IPS DF 6.9 (cell line): ENCODE measurements around the gene LCN2.
"Not testable (repeated sequence)": the region's sequence is repeated elsewhere in the genome, so short reads cannot be mapped to it uniquely, and the experiment has no call there.

Experiments
- DNase-seq: peaks from one replicate; pipeline ENCODE4 v3.0.0-alpha.2; 2013; ENCODE audit warnings: low read depth, low spot score
- H3K27ac ChIP-seq: one replicate; pipeline ENCODE4 v1.5.1; 2013; ENCODE audit warnings: low read length, control low read depth
- H3K27me3 ChIP-seq: 2 replicates; pipeline ENCODE4 v1.6.1; 2013; ENCODE audit warnings: mild to moderate bottlenecking, low read length; ENCODE audit not compliant: control insufficient read depth, insufficient read depth
- H3K36me3 ChIP-seq: 2 replicates; pipeline ENCODE4 v1.6.1; 2013; ENCODE audit warnings: low read length; ENCODE audit not compliant: control insufficient read depth, insufficient read depth
- H3K4me1 ChIP-seq: 2 replicates; pipeline ENCODE4 v1.6.1; 2013; ENCODE audit warnings: low read length; ENCODE audit not compliant: control insufficient read depth, insufficient read depth
- H3K4me3 ChIP-seq: 2 replicates; pipeline ENCODE4 v1.5.1; 2013; ENCODE audit warnings: mild to moderate bottlenecking, low read length
- H3K9me3 ChIP-seq: 2 replicates; pipeline ENCODE4 v1.6.1; 2013; ENCODE audit warnings: low read length, inconsistent platforms; ENCODE audit not compliant: control insufficient read depth, insufficient read depth
- WGBS: extraction: QIAGEN DNeasy Blood & Tissue Kit; methylation state at CpG from one replicate; pipeline ENCODE4 v1.1.7; 2013; ENCODE audit warnings: mixed read lengths, missing lambda C conversion rate; ENCODE audit not compliant: insufficient read length, insufficient coverage; 5-methylcytosine and 5-hydroxymethylcytosine counted together

Gene LCN2

GRCh38 chr9:128129976-128130590 lies 19.2 kb upstream of the LCN2 start:
- WGBS = no CpG with 5 or more reads among the region's 12 CpGs
- not testable (repeated sequence) for DNase-seq, H3K4me1 ChIP-seq, H3K36me3 ChIP-seq, H3K4me3 ChIP-seq, H3K27ac ChIP-seq, H3K9me3 ChIP-seq, H3K27me3 ChIP-seq

- no CpG with 5 or more reads among the region's 7 CpGs for WGBS
- not testable (repeated sequence) for H3K36me3 ChIP-seq, H3K27ac ChIP-seq, DNase-seq, H3K4me3 ChIP-seq, H3K4me1 ChIP-seq, H3K27me3 ChIP-seq, H3K9me3 ChIP-seq
Measured at GRCh38 chr9:128130651-128131050, 18.6 kb upstream of the LCN2 start.

GRCh38 chr9:128131346-128131745 lies 17.9 kb upstream of the LCN2 start:
- not testable (repeated sequence) for H3K36me3 ChIP-seq, H3K4me3 ChIP-seq, H3K27ac ChIP-seq, H3K9me3 ChIP-seq, DNase-seq, H3K27me3 ChIP-seq, H3K4me1 ChIP-seq
- WGBS = no CpG with 5 or more reads among the region's 8 CpGs

GRCh38 chr9:128132139-128132538 lies 17.1 kb upstream of the LCN2 start:
- not testable (repeated sequence) for DNase-seq, H3K27ac ChIP-seq, H3K4me3 ChIP-seq, H3K4me1 ChIP-seq, H3K27me3 ChIP-seq, H3K9me3 ChIP-seq, H3K36me3 ChIP-seq
- WGBS = no CpG with 5 or more reads among the region's 8 CpGs

GRCh38 chr9:128135561-128135960 lies 13.7 kb upstream of the LCN2 start:
- H3K27me3 ChIP-seq, H3K27ac ChIP-seq, H3K9me3 ChIP-seq, H3K36me3 ChIP-seq, H3K4me1 ChIP-seq, H3K4me3 ChIP-seq, DNase-seq: not testable (repeated sequence)
- no CpG with 5 or more reads among the region's 8 CpGs for WGBS

- H3K27me3 ChIP-seq = no peaks in the 10 kb centered on the region
- H3K27ac ChIP-seq = no peak overlapping the region
- H3K9me3 ChIP-seq = no peaks in the 10 kb centered on the region
- no peaks in the 10 kb centered on the region for H3K4me1 ChIP-seq
- no CpG with 5 or more reads among the region's 18 CpGs for WGBS
- no peak overlapping the region for H3K4me3 ChIP-seq
- DNase-seq = no peak
- H3K36me3 ChIP-seq = no peaks in the 10 kb centered on the region
Measured at GRCh38 chr9:128136816-128137793, 12.1 kb upstream of the LCN2 start.

- Histone ChIP-seq H3K9me3 (no peaks in the 10 kb centered on the region), H3K4me3 (no peak overlapping the region), H3K4me1 (no peaks in the 10 kb centered on the region), H3K36me3 (no peaks in the 10 kb centered on the region), H3K27ac (no peak overlapping the region), H3K27me3 (no peaks in the 10 kb centered on the region)
- WGBS = no CpG with 5 or more reads among the region's 3 CpGs
- DNase-seq = no peak
Measured at GRCh38 chr9:128138001-128138400, 11.3 kb upstream of the LCN2 start.

GRCh38 chr9:128139621-128140020 lies 9.6 kb upstream of the LCN2 start:
- no peak for DNase-seq

GRCh38 chr9:128141604-128142003 lies 7.6 kb upstream of the LCN2 start:
- no peak for DNase-seq
- Histone ChIP-seq H3K27ac (no peak overlapping the region), H3K36me3 (no peaks in the 10 kb centered on the region), H3K4me3 (no peak overlapping the region), H3K27me3 (no peaks in the 10 kb centered on the region), H3K9me3 (no peaks in the 10 kb centered on the region), H3K4me1 (no peaks in the 10 kb centered on the region)
- WGBS = no CpG with 5 or more reads among the region's 3 CpGs

More at GRCh38 chr9:128139621-128140020, 9.6 kb upstream of the LCN2 start:
- Histone ChIP-seq H3K4me1 (no peaks in the 10 kb centered on the region), H3K36me3 (no peaks in the 10 kb centered on the region), H3K9me3 (no peaks in the 10 kb centered on the region), H3K4me3 (no peak overlapping the region), H3K27ac (no peak overlapping the region), H3K27me3 (no peaks in the 10 kb centered on the region)
- no CpG with 5 or more reads among the region's 16 CpGs for WGBS

GRCh38 chr9:128142061-128142460 lies 7.2 kb upstream of the LCN2 start:
- DNase-seq = no peak
- H3K27ac ChIP-seq = no peak overlapping the region
- H3K36me3 ChIP-seq = no peaks in the 10 kb centered on the region
- no peak overlapping the region for H3K4me3 ChIP-seq
- no peaks in the 10 kb centered on the region for H3K9me3 ChIP-seq
- no CpG with 5 or more reads among the region's 4 CpGs for WGBS
- H3K27me3 ChIP-seq = no peaks in the 10 kb centered on the region
- no peaks in the 10 kb centered on the region for H3K4me1 ChIP-seq
